ENCODE data around the gene CPXM1.

- no peak for TF ChIP-seq CTCF (IDR thresholded peaks at IDR 0.05 in 8 of 11, conservative IDR thresholded peaks at IDR 0.05 in 3 of 11)
- TF ChIP-seq POLR2AphosphoS5 (IDR thresholded peaks at IDR 0.05), result no peak
- TF ChIP-seq POLR2A (IDR thresholded peaks at IDR 0.05), result no peak
Measured at GRCh38 chr20:2762578-2763131, 37.8 kb downstream of the CPXM1 start.

Data from spleen (tissue), 7 donors.